HG03469 (cell line): ENCODE measurements around the gene ST3GAL3.
"Not testable (repeated sequence)": the region's sequence is repeated elsewhere in the genome, so short reads cannot be mapped to it uniquely, and the experiment has no call there.

Experiments used
- ATAC-seq: cut with Tn5 transposase; IDR thresholded peaks from one replicate; pipeline ENCODE4 v1.9.1; 2021; ENCODE audit warnings: mild to moderate bottlenecking, moderate library complexity, moderate number of reproducible peaks; ENCODE audit not compliant: unreplicated experiment

ST3GAL3 gene

DNA sequence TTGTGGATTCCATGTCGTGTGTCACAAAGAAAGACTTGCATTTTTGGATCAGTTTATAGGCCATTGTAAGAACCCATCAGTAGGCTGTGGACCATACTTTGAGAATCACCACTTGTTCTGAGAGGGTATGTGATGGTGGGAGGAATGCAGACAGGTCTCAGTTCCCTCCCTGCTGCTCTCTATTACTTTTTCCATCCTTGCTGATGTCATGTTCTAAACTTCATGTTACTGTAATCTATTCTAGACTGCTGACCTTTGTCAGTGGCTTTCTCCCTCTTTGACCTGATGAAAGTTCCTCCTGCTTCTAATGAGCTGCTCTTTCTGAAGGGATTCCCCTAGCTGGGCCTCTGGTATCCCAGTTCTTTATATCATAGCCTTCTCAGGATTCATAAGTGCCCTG is 46.1 kb downstream of the ST3GAL3 start:
- no peak for ATAC-seq

DNA sequence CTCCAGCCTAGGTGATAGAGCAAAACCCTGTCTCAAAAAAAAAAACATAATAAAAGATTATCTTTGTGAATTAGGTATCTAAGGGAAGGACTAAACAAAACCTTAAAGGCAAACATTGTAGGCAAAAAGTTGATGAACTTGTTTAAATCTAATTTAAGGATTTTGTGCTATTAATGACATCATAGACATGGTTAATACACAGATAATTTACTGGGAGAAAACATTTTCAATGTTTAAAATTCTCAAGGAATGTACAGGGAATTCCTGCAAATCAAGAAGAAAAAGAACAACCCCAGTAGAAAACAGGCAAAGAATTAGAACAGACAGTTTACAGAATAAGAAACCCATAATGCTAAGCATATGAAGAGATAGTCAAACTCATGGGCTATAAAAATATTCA is 47.6 kb downstream of the ST3GAL3 start:
- ATAC-seq, result no peak

GRCh38 chr1:43757343-43758053 is 50.2 kb downstream of the ST3GAL3 start:
- ATAC-seq, result no peak

- no peak for ATAC-seq
These were observed 53.5 kb downstream of the ST3GAL3 start for GRCh38 chr1:43760745-43761317.

DNA sequence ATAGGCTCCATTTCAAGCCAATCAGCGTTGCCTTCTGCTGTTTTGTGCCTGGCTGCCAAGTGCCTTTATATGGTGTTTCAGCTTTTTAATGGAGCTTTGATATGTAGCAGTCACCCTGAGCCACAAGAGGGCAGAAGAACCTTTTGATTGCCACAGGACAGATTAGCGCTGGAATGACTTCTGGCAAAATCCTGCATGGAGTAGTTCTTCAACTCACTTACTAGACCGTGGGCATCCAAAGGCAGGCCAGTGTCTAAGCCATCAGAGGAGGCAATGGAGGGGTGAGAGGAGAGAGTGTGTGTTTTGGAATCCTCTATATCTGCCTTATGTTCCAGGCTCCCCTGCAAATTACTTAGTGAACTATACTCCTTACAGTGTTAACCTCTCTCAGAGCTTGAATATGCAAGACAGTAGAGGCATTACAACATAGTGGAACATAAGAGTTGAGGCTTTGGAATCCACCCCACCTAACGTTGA is 56.2 kb downstream of the ST3GAL3 start:
- ATAC-seq, result no peak

GRCh38 chr1:43764581-43764980 is 57.2 kb downstream of the ST3GAL3 start:
- no peak for ATAC-seq

DNA sequence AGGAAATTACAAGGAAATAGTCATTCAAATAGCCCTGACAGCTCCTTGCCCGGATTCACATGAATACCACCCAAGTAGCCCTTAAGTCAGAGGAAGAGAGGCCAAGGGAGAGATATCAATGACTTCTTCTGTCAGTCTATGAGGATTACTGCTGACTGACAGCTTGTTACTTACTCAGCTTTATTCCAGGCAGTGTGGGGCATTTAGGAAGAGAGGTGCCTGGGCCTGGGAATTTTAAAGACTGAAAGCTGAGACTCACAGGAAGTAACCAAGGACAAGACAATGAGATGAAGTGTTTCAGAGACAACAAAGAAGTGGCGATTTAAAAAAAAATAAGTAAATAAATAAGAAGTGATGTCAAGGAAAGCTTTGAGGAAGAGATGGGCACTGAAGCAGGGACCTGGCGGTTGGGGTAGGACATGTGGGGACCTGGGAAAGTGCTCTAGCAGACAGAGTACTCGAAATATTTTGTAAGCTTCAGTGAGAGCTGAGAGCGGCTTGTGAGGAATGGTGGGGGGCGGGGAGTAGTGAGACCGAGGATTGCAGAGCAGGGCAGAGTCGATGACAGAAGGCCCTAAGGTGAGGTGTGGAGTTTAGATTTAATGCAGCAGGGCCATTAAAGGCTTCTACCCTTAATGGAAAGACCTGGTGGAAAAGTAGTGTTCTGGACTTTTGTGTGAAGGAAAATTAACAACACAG is 58.9 kb downstream of the ST3GAL3 start:
- no peak for ATAC-seq

- ATAC-seq, result no peak
These were observed 59.6 kb downstream of the ST3GAL3 start for GRCh38 chr1:43766818-43767525.

DNA sequence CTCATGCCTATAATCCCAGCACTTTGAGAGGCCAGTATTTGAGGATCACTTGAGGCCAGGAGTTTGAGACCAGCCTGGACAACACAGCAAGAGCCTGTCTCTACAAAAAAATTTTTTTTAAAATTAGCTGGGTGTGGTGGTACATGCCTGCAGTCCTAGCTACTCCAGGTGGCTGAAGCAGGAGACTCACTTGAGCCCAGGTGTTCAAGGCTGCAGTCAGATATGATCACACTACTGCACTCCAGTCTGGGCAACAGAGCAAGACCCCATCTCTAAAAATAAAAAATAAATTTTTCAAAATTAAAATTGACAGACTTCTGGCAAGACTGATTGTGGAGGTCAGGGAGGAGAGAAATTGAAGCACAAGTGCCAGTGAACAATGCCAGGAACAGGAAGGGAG is 60.8 kb downstream of the ST3GAL3 start:
- ATAC-seq, result no peak

DNA sequence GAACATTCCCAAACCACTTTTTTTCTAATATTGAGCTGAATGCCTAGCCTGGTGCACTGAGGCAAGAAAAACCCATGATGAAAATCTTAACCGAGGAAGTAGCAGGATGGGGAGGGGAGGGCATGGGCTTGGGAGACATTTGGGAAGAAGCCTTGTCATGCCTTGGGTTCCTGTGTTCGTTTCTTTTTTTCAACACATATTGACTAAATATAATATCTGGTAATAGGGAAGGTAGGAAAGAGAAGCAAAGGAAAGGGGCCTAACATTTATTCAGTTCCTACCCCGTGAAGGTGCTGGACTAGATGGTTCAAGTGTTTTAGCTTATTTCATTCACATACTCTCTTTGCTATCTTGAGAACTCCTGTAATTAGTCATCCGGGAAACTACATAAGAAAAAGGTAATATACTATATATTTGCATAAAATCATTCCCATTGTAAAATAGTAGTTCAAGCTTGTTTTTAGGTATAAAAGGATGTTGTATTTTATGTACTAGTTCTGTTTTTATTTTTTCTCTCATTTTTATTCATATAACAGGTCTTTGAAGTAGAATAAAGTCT is 62.1 kb downstream of the ST3GAL3 start:
- no peak for ATAC-seq

- ATAC-seq, result no peak
These were observed 62.8 kb downstream of the ST3GAL3 start for GRCh38 chr1:43770111-43770510.

DNA sequence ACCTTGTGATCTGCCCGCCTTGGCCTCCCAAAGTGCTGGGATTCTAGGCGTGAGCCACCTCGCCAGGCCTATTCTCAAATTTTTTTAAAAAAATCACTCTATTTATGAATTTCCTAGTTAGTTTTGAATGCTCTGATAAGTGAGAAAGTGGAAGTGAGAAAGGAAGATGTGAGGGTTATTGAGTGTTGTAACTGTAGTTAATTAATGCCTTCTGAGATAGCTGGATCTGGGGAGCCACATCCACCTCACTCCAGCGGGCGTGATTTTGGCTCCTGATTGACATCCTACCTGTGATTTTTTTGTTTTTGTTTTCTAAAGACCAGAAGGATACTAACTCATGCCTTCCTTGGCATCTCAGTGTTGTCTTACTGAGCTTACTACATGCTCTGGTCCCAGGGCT is 65.6 kb downstream of the ST3GAL3 start:
- ATAC-seq, result no peak

- ATAC-seq, result no peak
These were observed 66.5 kb downstream of the ST3GAL3 start for GRCh38 chr1:43773821-43774220.

DNA sequence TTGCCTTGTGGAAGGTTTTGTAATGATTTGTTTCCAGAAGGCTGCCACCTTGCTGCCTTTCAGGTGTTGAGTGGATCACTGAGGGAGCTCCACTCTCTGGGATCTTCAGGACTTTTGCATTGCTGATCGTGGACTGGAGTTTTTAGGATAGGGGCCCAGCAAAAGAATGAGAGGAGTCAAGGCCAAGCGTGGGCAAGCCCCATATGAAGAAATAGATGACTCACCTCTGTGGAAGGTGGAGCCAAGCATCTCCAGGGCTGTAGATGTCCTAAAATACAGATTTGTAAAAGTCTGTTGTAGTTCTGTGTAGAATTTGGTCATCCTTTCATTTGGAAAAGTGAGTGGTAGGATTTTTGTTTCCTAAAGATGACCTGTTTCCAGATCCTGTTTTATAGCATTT is 67.0 kb downstream of the ST3GAL3 start:
- ATAC-seq, result no peak

GRCh38 chr1:43776043-43776761 is 68.9 kb downstream of the ST3GAL3 start:
- ATAC-seq, result no peak

GRCh38 chr1:43777916-43778315 is 70.6 kb downstream of the ST3GAL3 start:
- ATAC-seq, result not testable (repeated sequence)

GRCh38 chr1:43779266-43779665 is 71.9 kb downstream of the ST3GAL3 start:
- no peak for ATAC-seq

DNA sequence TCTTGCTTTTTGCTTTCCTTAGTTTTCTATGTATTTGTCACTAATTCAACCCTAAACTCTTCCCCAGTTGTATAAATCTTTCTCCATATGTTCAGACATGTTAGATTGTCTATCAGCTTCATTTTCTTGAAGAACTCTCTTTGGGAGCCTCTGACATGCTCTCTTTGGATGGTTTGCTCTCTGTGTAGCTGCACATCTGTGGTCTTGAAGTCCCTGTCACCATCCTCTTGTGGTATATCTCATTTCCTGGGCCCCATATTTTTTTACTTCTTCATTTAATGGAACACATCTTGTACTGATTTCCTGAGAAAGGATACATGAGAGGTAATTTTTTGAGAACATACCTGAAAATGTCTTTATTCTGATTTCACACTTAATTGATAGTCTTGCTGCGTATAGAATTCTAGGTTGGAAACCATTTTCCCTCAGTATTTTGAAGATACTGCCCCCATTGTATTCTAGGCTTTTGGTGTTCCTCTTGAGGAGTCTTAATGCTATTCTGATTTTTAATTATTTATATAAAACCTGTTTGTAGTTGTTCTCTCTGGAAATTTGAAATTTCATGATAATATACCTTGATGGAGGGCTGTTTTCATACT is 72.6 kb downstream of the ST3GAL3 start:
- ATAC-seq, result no peak

DNA sequence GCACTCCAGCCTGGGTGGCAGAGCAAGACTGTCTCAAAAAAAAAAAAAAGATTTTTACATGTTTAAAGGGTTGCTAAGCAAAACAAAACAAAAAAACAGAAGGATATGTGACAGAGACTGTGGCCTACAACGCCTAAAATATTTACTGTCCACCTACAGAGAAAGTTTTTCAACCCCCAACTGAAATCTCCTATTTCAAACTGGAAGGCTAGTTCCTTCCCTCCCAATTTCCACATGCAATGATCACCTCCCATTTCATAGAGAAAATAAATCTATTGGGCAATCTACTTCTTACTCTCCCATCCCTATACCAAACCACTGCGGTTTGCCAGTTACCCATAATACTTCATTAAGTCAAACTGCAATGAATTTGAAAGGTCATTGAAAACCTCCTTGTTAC is 74.2 kb downstream of the ST3GAL3 start:
- no peak for ATAC-seq

DNA sequence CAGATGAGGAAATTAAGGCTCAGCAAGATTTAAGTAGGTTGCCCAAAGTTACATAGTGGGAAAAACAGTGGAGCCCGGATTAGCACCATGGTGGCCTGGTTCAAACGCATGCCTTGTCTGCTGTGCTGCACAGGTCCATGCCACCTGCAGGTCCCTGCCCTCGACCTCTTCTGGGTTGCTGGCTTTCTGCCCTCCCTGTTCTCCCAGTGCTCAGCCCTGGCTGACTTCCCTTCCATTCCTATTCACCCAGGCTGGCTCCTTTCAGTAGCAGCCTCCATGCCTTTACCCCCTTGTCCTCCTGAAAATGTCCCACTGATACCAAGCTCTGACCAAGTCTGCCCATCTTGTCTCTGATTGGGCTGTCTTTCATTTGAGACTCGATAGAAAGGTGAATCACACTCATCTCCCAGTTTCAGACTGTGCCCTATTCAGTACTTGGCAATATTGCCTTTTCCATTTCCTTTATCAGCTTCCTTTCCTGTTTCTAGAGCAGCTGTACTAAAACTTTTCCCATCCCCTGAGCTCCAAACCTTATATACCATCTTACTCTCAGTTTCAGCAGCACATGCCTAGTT is 75.8 kb downstream of the ST3GAL3 start:
- ATAC-seq, result no peak
